Measurements from ENCODE around the gene LY6G5C. TPM values are rescaled to one million over a fixed set of nuclear protein-coding genes. Genes with fewer than 3 reads are reported as not detected.

Gene LY6G5C
- total and polyA plus RNA-seq, 2 donors (not counting 1 experiment from before 2014, with no cell fraction given) = 0.76 to 3.4 TPM

- Mint-ChIP-seq H3K9me3 (ENCODE audit: insufficient read depth) (no peaks in the 10 kb centered on the region), H3K27ac (no peak overlapping the region), H3K4me3 (no peak overlapping the region), H3K27me3 (peaks cover 1% of the 10 kb centered on the region), H3K4me1 (peaks cover 1% of the 10 kb centered on the region)
- WGBS (ENCODE audit: insufficient coverage) = 92% methylated on average over 7 of the region's 10 CpGs
- Histone ChIP-seq H3K4me1 (ENCODE audit: control insufficient read depth in 2 of 2, insufficient read depth in 2 of 2, low read length in 2 of 2) (no peaks in the 10 kb centered on the region), H3K79me2 (ENCODE audit: control insufficient read depth, insufficient read depth, low read length) (no peaks in the 10 kb centered on the region), H3K36me3 (replicated peaks in 1 of 2; ENCODE audit: control extremely low read depth in 1 of 2, control insufficient read depth in 1 of 2, extremely low read depth in 1 of 2, insufficient read depth in 2 of 2, low read length in 1 of 2) (no peaks in the 10 kb centered on the region), H3K4me3 (ENCODE audit: control extremely low read depth in 1 of 5, extremely low read depth in 1 of 5, insufficient read depth in 1 of 5, low read depth in 2 of 5, low read length in 4 of 5) (no peak overlapping the region), H3K9ac (ENCODE audit: low read length) (no peak overlapping the region), H3K27me3 (replicated peaks in 1 of 4; ENCODE audit: control extremely low read depth in 1 of 4, control insufficient read depth in 3 of 4, insufficient read depth in 4 of 4, low read length in 3 of 4) (no peaks in the 10 kb centered on the region), H3K27ac (ENCODE audit: low read length in 2 of 2) (no peak overlapping the region), H4K20me1 (ENCODE audit: control insufficient read depth, insufficient read depth, low read length, poor library complexity, severe bottlenecking) (no peaks in the 10 kb centered on the region), H3K9me3 (ENCODE audit: control extremely low read depth in 1 of 3, control insufficient read depth in 2 of 3, insufficient read depth in 1 of 3, low read length in 2 of 3) (no peaks in the 10 kb centered on the region), H3K4me2 (replicated peaks; ENCODE audit: low read depth, low read length, poor library complexity, severe bottlenecking) (no peak overlapping the region), H2AFZ (ENCODE audit: insufficient read depth, low read depth, low read length, poor library complexity, severe bottlenecking) (no peak overlapping the region)
- no peak for ATAC-seq (ENCODE audit: low read depth)
- POLR2A ChIA-PET = no interaction called here
- TF ChIP-seq, protein P1, sequence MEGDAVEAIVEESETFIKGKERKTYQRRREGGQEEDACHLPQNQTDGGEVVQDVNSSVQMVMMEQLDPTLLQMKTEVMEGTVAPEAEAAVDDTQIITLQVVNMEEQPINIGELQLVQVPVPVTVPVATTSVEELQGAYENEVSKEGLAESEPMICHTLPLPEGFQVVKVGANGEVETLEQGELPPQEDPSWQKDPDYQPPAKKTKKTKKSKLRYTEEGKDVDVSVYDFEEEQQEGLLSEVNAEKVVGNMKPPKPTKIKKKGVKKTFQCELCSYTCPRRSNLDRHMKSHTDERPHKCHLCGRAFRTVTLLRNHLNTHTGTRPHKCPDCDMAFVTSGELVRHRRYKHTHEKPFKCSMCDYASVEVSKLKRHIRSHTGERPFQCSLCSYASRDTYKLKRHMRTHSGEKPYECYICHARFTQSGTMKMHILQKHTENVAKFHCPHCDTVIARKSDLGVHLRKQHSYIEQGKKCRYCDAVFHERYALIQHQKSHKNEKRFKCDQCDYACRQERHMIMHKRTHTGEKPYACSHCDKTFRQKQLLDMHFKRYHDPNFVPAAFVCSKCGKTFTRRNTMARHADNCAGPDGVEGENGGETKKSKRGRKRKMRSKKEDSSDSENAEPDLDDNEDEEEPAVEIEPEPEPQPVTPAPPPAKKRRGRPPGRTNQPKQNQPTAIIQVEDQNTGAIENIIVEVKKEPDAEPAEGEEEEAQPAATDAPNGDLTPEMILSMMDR (IDR thresholded peaks at IDR 0.05) = no peak
- no peak for TF ChIP-seq EZH2 (IDR thresholded peaks at IDR 0.05; ENCODE audit: borderline replicate concordance, insufficient read depth, low read depth, low read length, poor library complexity, severe bottlenecking)
- CTCF ChIA-PET = no interaction called here
- no peak for DNase-seq
- intact Hi-C loops (cut with micrococcal nuclease) = no loop called here
Measured at GRCh38 chr6:31717499-31718222, 36.8 kb upstream of the LY6G5C start.

All from B cell (primary cell).